Measurements from ENCODE around the gene RANBP3L. TPM values are rescaled to one million over a fixed set of nuclear protein-coding genes. Genes with fewer than 3 reads are reported as not detected.

Gene RANBP3L
- total RNA-seq, 1 experiment from 2014 or later: not detected

GRCh38 chr5:36323926-36324781 is 22.5 kb upstream of the RANBP3L start:
- Histone ChIP-seq H4K91ac (ENCODE audit: insufficient read length, low read depth, low read length) (no peak overlapping the region), H2BK120ac (ENCODE audit: low read depth, low read length, poor library complexity, severe bottlenecking) (no peak overlapping the region), H4K5ac (ENCODE audit: insufficient read length, low read depth, low read length) (no peak overlapping the region), H2AK5ac (ENCODE audit: insufficient read length, low read length) (no peak overlapping the region), H3K79me2 (ENCODE audit: insufficient read depth, low read length) (no peaks in the 10 kb centered on the region), H3K14ac (ENCODE audit: insufficient read depth, low read length) (0 out of 2 replicates have a peak overlapping the region, but pooled peaks have one; percentile 14), H2BK15ac (ENCODE audit: low read depth, low read length) (no peak overlapping the region), H2BK5ac (ENCODE audit: insufficient read length, low read length) (no peak overlapping the region), H3K4me2 (ENCODE audit: insufficient read depth, insufficient read length, low read length) (no peak overlapping the region), H3K27me3 (ENCODE audit: insufficient read depth, low read length) (no peaks in the 10 kb centered on the region), H3K23ac (ENCODE audit: insufficient read length, low read depth, low read length) (no peak overlapping the region), H3K4me1 (ENCODE audit: insufficient read depth, low read length) (no peaks in the 10 kb centered on the region), H2BK20ac (ENCODE audit: low read depth, low read length, poor library complexity, severe bottlenecking) (no peak overlapping the region), H3K79me1 (ENCODE audit: insufficient read depth, low read depth, low read length, poor library complexity, severe bottlenecking) (no peaks in the 10 kb centered on the region), H3K27ac (ENCODE audit: insufficient read length, low read depth, low read length) (no peak overlapping the region), H4K8ac (replicated peaks; ENCODE audit: insufficient read length, low read depth, low read length) (no peak overlapping the region), H2AFZ (ENCODE audit: low read length) (no peak overlapping the region), H3K4ac (ENCODE audit: low read depth, low read length) (no peak overlapping the region), H4K20me1 (ENCODE audit: control insufficient read depth, insufficient read depth, insufficient read length) (no peaks in the 10 kb centered on the region), H3T11ph (ENCODE audit: low read length) (no peak overlapping the region), H3K18ac (ENCODE audit: insufficient read length, low read depth, low read length) (no peak overlapping the region), H3K56ac (ENCODE audit: insufficient read length, low read depth, low read length) (no peak overlapping the region), H2BK12ac (ENCODE audit: insufficient read length, low read depth, low read length) (no peak overlapping the region), H3K9me3 (ENCODE audit: control insufficient read depth, low read depth, low read length) (no peaks in the 10 kb centered on the region), H3K23me2 (ENCODE audit: insufficient read length, low read depth, low read length, poor library complexity, severe bottlenecking) (no peaks in the 10 kb centered on the region), H3K9ac (ENCODE audit: extremely low read depth, insufficient read length, low read length) (no peak overlapping the region)
- Mint-ChIP-seq H3K4me1 (no peaks in the 10 kb centered on the region), H3K27ac (no peak overlapping the region), H3K4me3 (no peak overlapping the region), H3K36me3 (ENCODE audit: insufficient read depth in 1 of 3, low read depth in 3 of 3) (no peaks in the 10 kb centered on the region; a peak in 1 of 7 replicates), H3K27me3 (ENCODE audit: low read depth) (peaks cover 1% of the 10 kb centered on the region; the same call in 1 of the 2 replicates), H3K9me3 (0 out of 5 replicates have a peak, but pooled peaks cover 0 to 6% of the 10 kb centered on the region in 2 experiments)
- no CpG with 5 or more reads among the region's 6 CpGs for WGBS (ENCODE audit: extremely low coverage, insufficient read length, low lambda C conversion rate)
- no peak for TF ChIP-seq CTCF (conservative IDR thresholded peaks at IDR 0.05)
- DNase-seq: no peak
